ENCODE results near the gene RALGPS2. TPM values are rescaled to one million over a fixed set of nuclear protein-coding genes. Genes with fewer than 3 reads are reported as not detected.

The RALGPS2 gene
- polyA plus RNA-seq, 1 of the 3 experiments (the other 2 are of a cell fraction): 5.1 TPM

- TF ChIP-seq USF2 (IDR thresholded peaks at IDR 0.05; ENCODE audit: borderline replicate concordance, low read depth, low read length) (no peak), SMC3 (IDR thresholded peaks at IDR 0.05; ENCODE audit: low read depth, low read length) (no peak), CTCF (IDR thresholded peaks at IDR 0.05) (no peak)
- no peaks in the 10 kb centered on the region for H3K27me3 ChIP-seq (ENCODE audit: insufficient read depth)
- H3K4me2 ChIP-seq: no peak overlapping the region
- H3K79me2 ChIP-seq (ENCODE audit: insufficient read depth): no peaks in the 10 kb centered on the region
- H3K9me3 ChIP-seq: no peaks in the 10 kb centered on the region
- no peak overlapping the region for H2AFZ ChIP-seq (ENCODE audit: low read depth)
- DNase-seq: no peak
- H4K20me1 ChIP-seq (ENCODE audit: insufficient read depth): no peaks in the 10 kb centered on the region
- 91% methylated on average over 2 of the region's 2 CpGs for WGBS (ENCODE audit: low lambda C conversion rate)
- H3K9ac ChIP-seq: no peak overlapping the region
- ChIA-PET POLR2A (no interaction called here), CTCF (no interaction called here)
- H3F3A ChIP-seq (replicated peaks; ENCODE audit: insufficient read depth): no peaks in the 10 kb centered on the region
- H3K36me3 ChIP-seq (replicated peaks in 1 of 2; ENCODE audit: control insufficient read depth in 1 of 2, insufficient read depth in 2 of 2, low read length in 1 of 2): peaks cover 0 to 32% of the 10 kb centered on the region in 2 experiments
- H3K4me3 ChIP-seq (ENCODE audit: low read depth in 2 of 2, low read length in 1 of 2): no peak overlapping the region
- H3K27ac ChIP-seq (ENCODE audit: low read depth in 2 of 2, low read length in 1 of 2): no peak overlapping the region
- no peaks in the 10 kb centered on the region for H3K4me1 ChIP-seq (ENCODE audit: control insufficient read depth in 1 of 2, insufficient read depth in 2 of 2, low read depth in 1 of 2, low read length in 1 of 2)
- H3K9me2 ChIP-seq: no peaks in the 10 kb centered on the region
Observed at GRCh38 chr1:178825167-178825566, 100.1 kb downstream of the RALGPS2 start.

- Histone ChIP-seq H3K27ac (ENCODE audit: low read depth in 2 of 2, low read length in 1 of 2) (no peak overlapping the region), H3K4me1 (ENCODE audit: control insufficient read depth in 1 of 2, insufficient read depth in 2 of 2, low read depth in 1 of 2, low read length in 1 of 2) (peaks cover 0 to 8% of the 10 kb centered on the region in 2 experiments; a peak in 2 of 4 replicates), H3K4me2 (no peak overlapping the region), H3K27me3 (ENCODE audit: insufficient read depth) (no peaks in the 10 kb centered on the region), H3K36me3 (replicated peaks in 1 of 2; ENCODE audit: control insufficient read depth in 1 of 2, insufficient read depth in 2 of 2, low read length in 1 of 2) (peaks cover 0 to 2% of the 10 kb centered on the region in 2 experiments), H3F3A (replicated peaks; ENCODE audit: insufficient read depth) (peaks cover 20% of the 10 kb centered on the region), H3K9me2 (no peaks in the 10 kb centered on the region), H3K9me3 (no peaks in the 10 kb centered on the region), H3K79me2 (ENCODE audit: insufficient read depth) (no peaks in the 10 kb centered on the region), H4K20me1 (ENCODE audit: insufficient read depth) (0 out of 2 replicates have a peak, but pooled peaks cover 4% of the 10 kb centered on the region), H3K9ac (no peak overlapping the region), H3K4me3 (ENCODE audit: low read depth in 2 of 2, low read length in 1 of 2) (no peak overlapping the region), H2AFZ (ENCODE audit: low read depth) (no peak overlapping the region)
- ChIA-PET POLR2A (no interaction called here), CTCF (no interaction called here)
- WGBS (ENCODE audit: low lambda C conversion rate): 94% methylated on average over 3 of the region's 3 CpGs
- DNase-seq: no peak
- TF ChIP-seq IRF3 (IDR thresholded peaks at IDR 0.05; ENCODE audit: low read depth, low read length): no peak
- no peak for TF ChIP-seq RCOR1 (IDR thresholded peaks at IDR 0.05; ENCODE audit: low read length)
- TF ChIP-seq CTCF (IDR thresholded peaks at IDR 0.05): no peak
- no peak for TF ChIP-seq SMC3 (IDR thresholded peaks at IDR 0.05; ENCODE audit: low read depth, low read length)
- TF ChIP-seq MAX (IDR thresholded peaks at IDR 0.05; ENCODE audit: low read depth): no peak
- TF ChIP-seq NRF1 (IDR thresholded peaks at IDR 0.05; ENCODE audit: low read depth, low read length): no peak
- no peak for TF ChIP-seq ZBTB33 (IDR thresholded peaks at IDR 0.05; ENCODE audit: borderline replicate concordance, low read depth)
- no peak for TF ChIP-seq FOSL2 (IDR thresholded peaks at IDR 0.05; ENCODE audit: borderline replicate concordance, low read depth)
- TF ChIP-seq TEAD4 (IDR thresholded peaks at IDR 0.05; ENCODE audit: borderline replicate concordance, insufficient read depth): no peak
- no peak for TF ChIP-seq RAD21 (IDR thresholded peaks at IDR 0.05; ENCODE audit: low read length)
- TF ChIP-seq FOXJ3 (CRISPR knock-in tag; IDR thresholded peaks at IDR 0.05): no peak
- no peak for TF ChIP-seq REST (IDR thresholded peaks at IDR 0.05; ENCODE audit: low read depth, low read length)
Observed at GRCh38 chr1:178844436-178844835, 119.4 kb downstream of the RALGPS2 start.
